HepG2 (cell line): Measurements from ENCODE around the gene ZBP1. TPM values are rescaled to one million over a fixed set of nuclear protein-coding genes. Genes with fewer than 3 reads are reported as not detected.

Source experiments
- ATAC-seq: fragments of 200-7000 bp; cut with Tn5 transposase; 3 replicates; pipeline ENCODE4 v1.9.1; 2020; ENCODE audit warnings: mild to moderate bottlenecking, moderate library complexity
- BruUV-seq: library from RNA; stranded (reverse); fragments of 400-500 nt; replicated peaks from 2 replicates; lab custom pipeline; 2021; lab: Mats Ljungman, UMichigan
- CTCF ChIA-PET: fragments of 300-600 bp; formaldehyde crosslinking; extraction: SDS; loops from one replicate; lab custom pipeline; 2021; ENCODE audit warnings: low total read pairs, inconsistent platforms, low intra/inter-chr PET ratio; lab: Yijun Ruan, JAX
- POLR2A ChIA-PET: fragments of 350-600 bp; sonication (Branson Sonifier 250); formaldehyde crosslinking; loops from one replicate; lab custom pipeline; 2020; ENCODE audit warnings: antibody characterized with exemption, inconsistent platforms; lab: Yijun Ruan, JAX
- DNase-seq: peaks from one replicate; pipeline ENCODE4 v3.0.0-alpha.2; 2015; ENCODE audit warnings: low spot score
- FAIRE-seq: peaks from 3 replicates; lab custom pipeline; 2011; peaks lifted over from hg19 to GRCh38; lab: Jason Lieb, UNC
- H2AFZ ChIP-seq: one replicate; pipeline ENCODE4 v1.6.1; 2011; ENCODE audit warnings: low read length, inconsistent platforms
- H3K27ac ChIP-seq: fragments of 300-600 bp; 3 replicates; pipeline ENCODE4 v1.8.0; 2011; ENCODE audit warnings: mixed run types, mild to moderate bottlenecking, mixed read lengths, low read length, inconsistent platforms; ENCODE audit not compliant: insufficient read depth; ENCODE audit errors: extremely low read length
- H3K27me3 ChIP-seq, 2 experiments: fragments of 200-600 bp in 1 of 2; 2 replicates in 1 of 2; 3 replicates in 1 of 2; pipeline versions ENCODE4 v1.6.0 to v1.8.0; 2011; ENCODE audit warnings: low read length in 2 of 2, mild to moderate bottlenecking in 2 of 2, moderate library complexity in 2 of 2, inconsistent platforms in 1 of 2; ENCODE audit not compliant: insufficient read depth in 2 of 2, control insufficient read depth in 1 of 2
- H3K36me3 ChIP-seq, 2 experiments: fragments of 200-600 bp in 1 of 2; replicated peaks in 1 of 2; 2 replicates in 1 of 2; 3 replicates in 1 of 2; pipeline versions ENCODE4 v1.5.1 to v1.8.0; 2011; ENCODE audit warnings: low read length in 2 of 2, inconsistent platforms in 1 of 2; ENCODE audit not compliant: insufficient read depth in 2 of 2, control insufficient read depth in 1 of 2
- H3K4me1 ChIP-seq: 2 replicates; pipeline ENCODE4 v1.5.1; 2012; ENCODE audit warnings: low read length, inconsistent platforms; ENCODE audit not compliant: insufficient read depth
- H3K4me2 ChIP-seq: 2 replicates; pipeline ENCODE4 v1.6.0; 2011; ENCODE audit warnings: low read depth, low read length, inconsistent platforms
- H3K4me3 ChIP-seq, 3 experiments: fragments of 200-600 bp in 1 of 3; sonication (generic), shearing (Covaris generic) in 1 of 3; replicated peaks in 1 of 3; 2 replicates each; pipeline ENCODE4 v1.5.1; 2011 to 2016; ENCODE audit warnings: low read length in 3 of 3, inconsistent platforms in 2 of 3, low read depth in 2 of 3, mild to moderate bottlenecking in 2 of 3, control low read depth in 1 of 3, mixed read lengths in 1 of 3; ENCODE audit not compliant: insufficient read depth in 1 of 3
- H3K79me2 ChIP-seq: one replicate; pipeline ENCODE4 v1.6.1; 2011; ENCODE audit warnings: low read length, inconsistent platforms; ENCODE audit not compliant: insufficient read depth
- H3K9ac ChIP-seq: 2 replicates; pipeline ENCODE4 v1.6.0; 2011; ENCODE audit warnings: mild to moderate bottlenecking, low read depth, low read length, inconsistent platforms; ENCODE audit not compliant: insufficient read depth
- H3K9me3 ChIP-seq: 2 replicates; pipeline ENCODE4 v1.5.1; 2012; ENCODE audit warnings: mild to moderate bottlenecking, low read length
- H4K20me1 ChIP-seq: 2 replicates; pipeline ENCODE4 v1.6.0; 2011; ENCODE audit warnings: inconsistent platforms, mild to moderate bottlenecking, low read length, moderate library complexity; ENCODE audit not compliant: insufficient read depth
- ARID4A ChIP-seq: sonication (generic); formaldehyde crosslinking; IDR thresholded peaks from 2 replicates; pipeline ENCODE4 v1.5.0; 2020; ENCODE audit warnings: mild to moderate bottlenecking, missing genetic modification reagents, borderline replicate concordance
- CENPBD1 ChIP-seq: sonication (generic); formaldehyde crosslinking; IDR thresholded peaks from 2 replicates; pipeline ENCODE4 v1.8.0; 2022; ENCODE audit warnings: missing genetic modification reagents, low read depth, mild to moderate bottlenecking, borderline replicate concordance
- ETV5 ChIP-seq: IDR thresholded peaks from 2 replicates; pipeline ENCODE4 v1.6.1; 2018; ENCODE audit warnings: missing biosample characterization, missing genetic modification reagents, inconsistent platforms, borderline replicate concordance
- FOXP4 ChIP-seq: sonication (generic); formaldehyde crosslinking; IDR thresholded peaks from 2 replicates; pipeline ENCODE4 v1.4.0; 2020; ENCODE audit warnings: missing genetic modification reagents
- GMEB2 ChIP-seq: IDR thresholded peaks from 2 replicates; pipeline ENCODE4 v1.6.1; 2016; ENCODE audit warnings: missing biosample characterization, missing genetic modification reagents, low read depth
- HOXD1 ChIP-seq: sonication (generic); formaldehyde crosslinking; IDR thresholded peaks from 2 replicates; pipeline ENCODE4 v1.5.0; 2020; ENCODE audit warnings: missing genetic modification reagents
- KLF13 ChIP-seq: sonication (generic); formaldehyde crosslinking; IDR thresholded peaks from 2 replicates; pipeline ENCODE4 v1.4.0; 2020; ENCODE audit warnings: mild to moderate bottlenecking, missing genetic modification reagents
- NPAS2 ChIP-seq: sonication (generic); formaldehyde crosslinking; IDR thresholded peaks from 2 replicates; pipeline ENCODE4 v1.8.0; 2022; ENCODE audit warnings: mild to moderate bottlenecking, missing genetic modification reagents, borderline replicate concordance
- POLR2A ChIP-seq, 2 experiments: IDR thresholded peaks; 2 replicates each; pipeline ENCODE4 v1.6.1; 2011; ENCODE audit warnings: low read depth in 2 of 2, low read length in 2 of 2, mild to moderate bottlenecking in 1 of 2, moderate library complexity in 1 of 2; ENCODE audit not compliant: insufficient read depth in 1 of 2
- TEF ChIP-seq: sonication (generic); formaldehyde crosslinking; IDR thresholded peaks from 2 replicates; pipeline ENCODE4 v1.5.0; 2020; ENCODE audit warnings: missing genetic modification reagents
- YEATS2 ChIP-seq: sonication (generic); formaldehyde crosslinking; IDR thresholded peaks from 2 replicates; pipeline ENCODE4 v1.4.0; 2020; ENCODE audit warnings: missing genetic modification reagents, borderline replicate concordance
- ZNF205 ChIP-seq: IDR thresholded peaks from 2 replicates; pipeline ENCODE4 v1.6.1; 2018; ENCODE audit warnings: missing biosample characterization, missing genetic modification reagents
- ZSCAN29 ChIP-seq: sonication (generic); formaldehyde crosslinking; conservative IDR thresholded peaks from 2 replicates; pipeline ENCODE4 v1.4.0; 2020; ENCODE audit warnings: mild to moderate bottlenecking, missing genetic modification reagents
- WGBS: methylation state at CpG from one replicate; pipeline ENCODE4 v1.1.6; 2017; ENCODE audit warnings: low lambda C conversion rate; 5-methylcytosine and 5-hydroxymethylcytosine counted together
- in situ Hi-C: cut with HindIII; loops from 2 replicates; pipeline ENCODE4 v1.10.0; 2017; ENCODE audit warnings: low pct_unique_long_range_greater_than_20kb; ENCODE audit not compliant: extremely low pct_ligation_motif_present
- intact Hi-C: fragments of 100-400 bp; cut with micrococcal nuclease; formaldehyde crosslinking; loops from one replicate; pipeline ENCODE4 v1.10.0; 2022; ENCODE audit not compliant: unreplicated experiment
- polyA plus RNA-seq, 8 experiments: library from polyadenylated mRNA; depleted of rRNA in 3 of 8; stranded (reverse) in 7 of 8; unstranded in 1 of 8; fragments of >200 nt; fragmentation: Illumina TruSeq in 4 of 8; extraction: Trizol in 4 of 8; gene quantifications; 2 replicates each; pipeline versions ENCODE4 v1.2.1 to v1.2.3, GENCODE V29; 2011 to 2016; ENCODE audit warnings: low read depth in 4 of 8, missing spikeins in 1 of 8, mixed read lengths in 1 of 8; ENCODE audit not compliant: insufficient read depth in 1 of 8
- total RNA-seq, 5 experiments: library from RNA; depleted of rRNA; stranded (reverse); fragments of >200 nt; fragmentation: Illumina TruSeq; extraction: Trizol; gene quantifications; 2 replicates each; pipeline ENCODE4 v1.2.3, GENCODE V29; 2016; ENCODE audit warnings: low read depth in 1 of 5

ZBP1 gene
- total and polyA plus RNA-seq, 2 of the 13 experiments (the other 11 are each of a cell fraction or from before 2014, with no cell fraction given): not detected

GRCh38 chr20:57638895-57639236, 18.6 kb upstream of the ZBP1 start:
- ChIA-PET CTCF (no interaction called here), POLR2A (no interaction called here)
- Histone ChIP-seq H3K4me1 (no peaks in the 10 kb centered on the region), H3K9me3 (no peaks in the 10 kb centered on the region), H4K20me1 (no peaks in the 10 kb centered on the region), H3K4me2 (no peak overlapping the region), H3K9ac (no peak overlapping the region), H3K79me2 (no peaks in the 10 kb centered on the region), H3K4me3 (no peak overlapping the region), H2AFZ (no peak overlapping the region), H3K36me3 (no peaks in the 10 kb centered on the region), H3K27ac (no peak overlapping the region), H3K27me3 (0 out of 5 replicates have a peak, but pooled peaks cover 0 to 4% of the 10 kb centered on the region in 2 experiments)
- FAIRE-seq: no peak
- DNase-seq: no peak
- TF ChIP-seq KLF13 (no peak), GMEB2 (CRISPR knock-in tag) (no peak), NPAS2 (CRISPR knock-in tag) (no peak), ARID4A (CRISPR knock-in tag) (no peak), ZNF205 (CRISPR knock-in tag) (no peak), ETV5 (CRISPR knock-in tag) (no peak), HOXD1 (CRISPR knock-in tag) (no peak), CENPBD1 (no peak), TEF (no peak), ZSCAN29 (no peak), POLR2A (IDR thresholded peaks at IDR 0.05; ENCODE audit: insufficient read depth in 1 of 2, low read depth in 2 of 2, low read length in 2 of 2) (no peak), FOXP4 (no peak), YEATS2 (no peak)
- intact Hi-C loops (no loop called here), in situ Hi-C loops (no loop called here)
- WGBS: 15% methylated on average over 5 of the region's 5 CpGs
- no TSS peak for BruUV-seq
- ATAC-seq: no peak
